Measurements from ENCODE around the gene ATOX1. TPM values are rescaled to one million over a fixed set of nuclear protein-coding genes. Genes with fewer than 3 reads are reported as not detected.
A peak's percentile ranks its signal among the peaks of the same experiment; 100 is the strongest.

The ATOX1 gene
- total and polyA plus RNA-seq, 9 of the 15 experiments (the other 6 are each of a cell fraction or from before 2014, with no cell fraction given): 59.2 to 318 (median 86.2) TPM

DNA sequence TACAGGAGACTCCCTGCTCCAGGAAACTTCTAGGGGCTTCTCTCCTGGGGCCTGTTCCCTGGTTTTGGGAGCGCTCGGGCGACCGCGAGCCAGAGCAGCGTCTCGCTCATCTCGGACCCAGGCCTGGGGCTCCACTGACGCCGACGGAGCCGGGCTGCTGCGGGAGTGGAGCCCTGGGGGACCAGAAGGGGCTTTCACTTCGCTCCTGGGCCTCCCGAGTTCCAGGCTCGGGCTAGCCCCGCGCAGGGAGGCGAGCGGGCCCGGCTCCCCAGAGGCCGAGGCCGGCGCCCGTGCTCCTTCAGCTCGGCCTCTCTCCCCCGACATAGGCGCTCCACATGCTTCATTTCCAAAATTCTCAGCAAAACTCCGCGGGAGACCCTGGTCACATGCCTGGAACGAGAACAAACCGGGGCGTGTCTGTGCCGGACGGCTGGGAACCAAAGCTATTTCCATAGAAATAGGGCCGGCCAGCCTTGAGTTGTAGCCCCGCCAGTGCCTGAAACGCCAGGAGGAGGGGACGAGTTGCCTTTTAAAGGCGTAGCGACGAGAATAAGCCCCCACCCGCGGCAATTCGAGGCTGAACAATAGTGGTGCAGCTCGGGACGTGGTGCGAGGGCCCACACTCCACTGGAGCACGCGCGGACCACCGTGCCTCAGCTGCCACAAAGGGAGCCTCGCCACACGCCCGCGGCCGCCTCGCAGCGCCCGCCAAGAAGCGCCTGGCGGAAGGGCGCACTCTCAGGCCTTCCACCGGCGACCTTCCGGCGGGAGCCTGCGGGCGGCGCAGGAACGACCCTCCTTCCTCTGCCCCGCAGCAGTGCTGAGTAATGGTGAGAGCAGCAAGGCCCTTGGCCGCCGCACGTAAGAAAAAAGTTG, 12.2 kb upstream of the ATOX1 start (continued):
- TF ChIP-seq NR2F6 (CRISPR knock-in tag; IDR thresholded peaks at IDR 0.05) (no peak), DNMT1 (IDR thresholded peaks at IDR 0.05) (no peak), FOXK1 (CRISPR knock-in tag; IDR thresholded peaks at IDR 0.05; ENCODE audit: borderline replicate concordance) (peak; percentile 84; the same call in 1 of the 2 replicates), HNRNPL (IDR thresholded peaks at IDR 0.05; ENCODE audit: low read depth, low read length) (no peak), ZNF324 (CRISPR knock-in tag; IDR thresholded peaks at IDR 0.05) (0 out of 2 replicates have a peak, but pooled peaks have one; percentile 11), SREBF2 (CRISPR knock-in tag; IDR thresholded peaks at IDR 0.05) (no peak), SMARCA5 (IDR thresholded peaks at IDR 0.05) (no peak), RBBP5 (IDR thresholded peaks at IDR 0.05; ENCODE audit: borderline replicate concordance, insufficient read depth, low read length, poor library complexity, severe bottlenecking) (peak; percentile 76), IFI16 (CRISPR knock-in tag; IDR thresholded peaks at IDR 0.05) (no peak), SLC30A9 (CRISPR knock-in tag; IDR thresholded peaks at IDR 0.05) (no peak), CBFA2T3 (IDR thresholded peaks at IDR 0.05) (peak; percentile 11; the same call in 1 of the 2 replicates)
- TF ChIP-seq, protein P1, sequence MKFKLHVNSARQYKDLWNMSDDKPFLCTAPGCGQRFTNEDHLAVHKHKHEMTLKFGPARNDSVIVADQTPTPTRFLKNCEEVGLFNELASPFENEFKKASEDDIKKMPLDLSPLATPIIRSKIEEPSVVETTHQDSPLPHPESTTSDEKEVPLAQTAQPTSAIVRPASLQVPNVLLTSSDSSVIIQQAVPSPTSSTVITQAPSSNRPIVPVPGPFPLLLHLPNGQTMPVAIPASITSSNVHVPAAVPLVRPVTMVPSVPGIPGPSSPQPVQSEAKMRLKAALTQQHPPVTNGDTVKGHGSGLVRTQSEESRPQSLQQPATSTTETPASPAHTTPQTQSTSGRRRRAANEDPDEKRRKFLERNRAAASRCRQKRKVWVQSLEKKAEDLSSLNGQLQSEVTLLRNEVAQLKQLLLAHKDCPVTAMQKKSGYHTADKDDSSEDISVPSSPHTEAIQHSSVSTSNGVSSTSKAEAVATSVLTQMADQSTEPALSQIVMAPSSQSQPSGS (CRISPR knock-in tag; IDR thresholded peaks at IDR 0.05): no peak
- TF ChIP-seq, protein P2, sequence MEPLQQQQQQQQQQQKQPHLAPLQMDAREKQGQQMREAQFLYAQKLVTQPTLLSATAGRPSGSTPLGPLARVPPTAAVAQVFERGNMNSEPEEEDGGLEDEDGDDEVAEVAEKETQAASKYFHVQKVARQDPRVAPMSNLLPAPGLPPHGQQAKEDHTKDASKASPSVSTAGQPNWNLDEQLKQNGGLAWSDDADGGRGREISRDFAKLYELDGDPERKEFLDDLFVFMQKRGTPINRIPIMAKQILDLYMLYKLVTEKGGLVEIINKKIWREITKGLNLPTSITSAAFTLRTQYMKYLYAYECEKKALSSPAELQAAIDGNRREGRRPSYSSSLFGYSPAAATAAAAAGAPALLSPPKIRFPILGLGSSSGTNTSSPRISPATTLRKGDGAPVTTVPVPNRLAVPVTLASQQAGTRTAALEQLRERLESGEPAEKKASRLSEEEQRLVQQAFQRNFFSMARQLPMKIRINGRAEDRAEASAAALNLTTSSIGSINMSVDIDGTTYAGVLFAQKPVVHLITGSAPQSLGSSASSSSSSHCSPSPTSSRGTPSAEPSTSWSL (CRISPR knock-in tag; IDR thresholded peaks at IDR 0.05; ENCODE audit: borderline replicate concordance): no peak
- TF ChIP-seq, protein P3, sequence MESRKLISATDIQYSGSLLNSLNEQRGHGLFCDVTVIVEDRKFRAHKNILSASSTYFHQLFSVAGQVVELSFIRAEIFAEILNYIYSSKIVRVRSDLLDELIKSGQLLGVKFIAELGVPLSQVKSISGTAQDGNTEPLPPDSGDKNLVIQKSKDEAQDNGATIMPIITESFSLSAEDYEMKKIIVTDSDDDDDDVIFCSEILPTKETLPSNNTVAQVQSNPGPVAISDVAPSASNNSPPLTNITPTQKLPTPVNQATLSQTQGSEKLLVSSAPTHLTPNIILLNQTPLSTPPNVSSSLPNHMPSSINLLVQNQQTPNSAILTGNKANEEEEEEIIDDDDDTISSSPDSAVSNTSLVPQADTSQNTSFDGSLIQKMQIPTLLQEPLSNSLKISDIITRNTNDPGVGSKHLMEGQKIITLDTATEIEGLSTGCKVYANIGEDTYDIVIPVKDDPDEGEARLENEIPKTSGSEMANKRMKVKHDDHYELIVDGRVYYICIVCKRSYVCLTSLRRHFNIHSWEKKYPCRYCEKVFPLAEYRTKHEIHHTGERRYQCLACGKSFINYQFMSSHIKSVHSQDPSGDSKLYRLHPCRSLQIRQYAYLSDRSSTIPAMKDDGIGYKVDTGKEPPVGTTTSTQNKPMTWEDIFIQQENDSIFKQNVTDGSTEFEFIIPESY (CRISPR knock-in tag; IDR thresholded peaks at IDR 0.05): no peak
- TF ChIP-seq, protein P4, sequence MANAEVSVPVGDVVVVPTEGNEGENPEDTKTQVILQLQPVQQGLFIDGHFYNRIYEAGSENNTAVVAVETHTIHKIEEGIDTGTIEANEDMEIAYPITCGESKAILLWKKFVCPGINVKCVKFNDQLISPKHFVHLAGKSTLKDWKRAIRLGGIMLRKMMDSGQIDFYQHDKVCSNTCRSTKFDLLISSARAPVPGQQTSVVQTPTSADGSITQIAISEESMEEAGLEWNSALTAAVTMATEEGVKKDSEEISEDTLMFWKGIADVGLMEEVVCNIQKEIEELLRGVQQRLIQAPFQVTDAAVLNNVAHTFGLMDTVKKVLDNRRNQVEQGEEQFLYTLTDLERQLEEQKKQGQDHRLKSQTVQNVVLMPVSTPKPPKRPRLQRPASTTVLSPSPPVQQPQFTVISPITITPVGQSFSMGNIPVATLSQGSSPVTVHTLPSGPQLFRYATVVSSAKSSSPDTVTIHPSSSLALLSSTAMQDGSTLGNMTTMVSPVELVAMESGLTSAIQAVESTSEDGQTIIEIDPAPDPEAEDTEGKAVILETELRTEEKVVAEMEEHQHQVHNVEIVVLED (CRISPR knock-in tag; IDR thresholded peaks at IDR 0.05): peak; percentile 57
- TF ChIP-seq, protein P5, sequence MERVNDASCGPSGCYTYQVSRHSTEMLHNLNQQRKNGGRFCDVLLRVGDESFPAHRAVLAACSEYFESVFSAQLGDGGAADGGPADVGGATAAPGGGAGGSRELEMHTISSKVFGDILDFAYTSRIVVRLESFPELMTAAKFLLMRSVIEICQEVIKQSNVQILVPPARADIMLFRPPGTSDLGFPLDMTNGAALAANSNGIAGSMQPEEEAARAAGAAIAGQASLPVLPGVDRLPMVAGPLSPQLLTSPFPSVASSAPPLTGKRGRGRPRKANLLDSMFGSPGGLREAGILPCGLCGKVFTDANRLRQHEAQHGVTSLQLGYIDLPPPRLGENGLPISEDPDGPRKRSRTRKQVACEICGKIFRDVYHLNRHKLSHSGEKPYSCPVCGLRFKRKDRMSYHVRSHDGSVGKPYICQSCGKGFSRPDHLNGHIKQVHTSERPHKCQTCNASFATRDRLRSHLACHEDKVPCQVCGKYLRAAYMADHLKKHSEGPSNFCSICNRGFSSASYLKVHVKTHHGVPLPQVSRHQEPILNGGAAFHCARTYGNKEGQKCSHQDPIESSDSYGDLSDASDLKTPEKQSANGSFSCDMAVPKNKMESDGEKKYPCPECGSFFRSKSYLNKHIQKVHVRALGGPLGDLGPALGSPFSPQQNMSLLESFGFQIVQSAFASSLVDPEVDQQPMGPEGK (CRISPR knock-in tag; IDR thresholded peaks at IDR 0.05; ENCODE audit: borderline replicate concordance): no peak
